ENCODE data around the gene OAF. TPM values are rescaled to one million over a fixed set of nuclear protein-coding genes. Genes with fewer than 3 reads are reported as not detected.

Gene OAF
- total RNA-seq, 1 donor from 2014 or later, result 6.6 TPM

DNA sequence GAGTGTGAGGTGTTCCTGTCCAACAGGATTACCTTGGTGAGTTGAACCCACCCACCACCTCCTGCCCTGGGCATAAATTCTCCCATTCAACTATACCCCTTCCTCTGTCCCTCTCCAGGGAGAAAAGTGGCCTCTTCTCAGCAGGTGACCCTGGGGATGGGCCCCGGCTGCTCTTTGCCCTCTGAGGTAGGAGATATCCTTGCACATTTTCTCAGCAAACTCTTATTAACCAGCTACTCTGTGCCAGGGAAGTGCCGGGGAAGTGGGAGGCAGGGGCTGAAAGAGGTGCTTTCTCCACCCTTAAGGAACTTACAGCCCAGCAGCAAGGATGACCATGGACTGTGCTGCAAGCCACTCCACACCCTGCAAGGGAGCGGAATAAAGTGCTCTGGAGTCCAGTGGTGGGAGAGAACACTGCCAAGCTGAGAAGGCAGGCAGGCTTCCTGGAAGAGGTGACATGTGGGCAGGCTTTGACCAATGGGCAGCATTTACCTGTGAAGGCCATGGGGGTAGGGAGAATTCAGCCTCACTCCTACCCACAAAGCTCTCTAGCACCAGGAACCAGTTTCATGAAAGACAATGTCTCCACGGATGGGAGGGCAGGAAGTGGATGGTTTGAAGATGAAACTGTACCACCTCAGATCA, 21.9 kb upstream of the OAF start:
- Mint-ChIP-seq H3K36me3 (ENCODE audit: insufficient read depth) (no peaks in the 10 kb centered on the region), H3K9me3 (ENCODE audit: low read depth) (no peaks in the 10 kb centered on the region), H3K27me3 (peaks cover 9% of the 10 kb centered on the region), H3K4me1 (ENCODE audit: low read depth) (peaks cover 33% of the 10 kb centered on the region), H3K4me3 (ENCODE audit: low read depth) (no peak overlapping the region), H3K27ac (no peak overlapping the region)
- TF ChIP-seq, protein P1, sequence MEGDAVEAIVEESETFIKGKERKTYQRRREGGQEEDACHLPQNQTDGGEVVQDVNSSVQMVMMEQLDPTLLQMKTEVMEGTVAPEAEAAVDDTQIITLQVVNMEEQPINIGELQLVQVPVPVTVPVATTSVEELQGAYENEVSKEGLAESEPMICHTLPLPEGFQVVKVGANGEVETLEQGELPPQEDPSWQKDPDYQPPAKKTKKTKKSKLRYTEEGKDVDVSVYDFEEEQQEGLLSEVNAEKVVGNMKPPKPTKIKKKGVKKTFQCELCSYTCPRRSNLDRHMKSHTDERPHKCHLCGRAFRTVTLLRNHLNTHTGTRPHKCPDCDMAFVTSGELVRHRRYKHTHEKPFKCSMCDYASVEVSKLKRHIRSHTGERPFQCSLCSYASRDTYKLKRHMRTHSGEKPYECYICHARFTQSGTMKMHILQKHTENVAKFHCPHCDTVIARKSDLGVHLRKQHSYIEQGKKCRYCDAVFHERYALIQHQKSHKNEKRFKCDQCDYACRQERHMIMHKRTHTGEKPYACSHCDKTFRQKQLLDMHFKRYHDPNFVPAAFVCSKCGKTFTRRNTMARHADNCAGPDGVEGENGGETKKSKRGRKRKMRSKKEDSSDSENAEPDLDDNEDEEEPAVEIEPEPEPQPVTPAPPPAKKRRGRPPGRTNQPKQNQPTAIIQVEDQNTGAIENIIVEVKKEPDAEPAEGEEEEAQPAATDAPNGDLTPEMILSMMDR (IDR thresholded peaks at IDR 0.05; ENCODE audit: unreplicated experiment), result no peak
- no peak for DNase-seq (ENCODE audit: low spot score, unreplicated experiment)

DNA sequence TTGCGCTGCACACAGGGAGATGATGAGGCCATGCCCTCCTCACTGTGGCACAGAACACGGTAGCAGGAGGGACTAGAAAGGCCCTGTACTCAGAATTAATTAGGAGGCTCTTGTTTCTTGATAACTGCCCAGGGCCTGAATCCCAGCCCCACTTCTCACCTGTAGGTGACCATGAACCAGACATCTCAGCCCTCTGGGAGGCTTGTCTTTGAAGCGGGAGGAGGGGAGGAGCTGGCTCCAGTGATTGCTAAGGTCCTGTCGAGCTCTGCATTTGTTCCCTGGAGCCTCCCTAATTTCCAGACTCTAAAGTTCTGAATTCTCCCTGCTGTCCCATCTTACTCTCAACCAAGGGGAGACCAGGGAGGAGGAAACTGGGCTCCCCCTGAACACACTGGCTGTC, 19.8 kb upstream of the OAF start:
- Mint-ChIP-seq H3K9me3 (ENCODE audit: low read depth) (no peaks in the 10 kb centered on the region), H3K27me3 (peaks cover 17% of the 10 kb centered on the region), H3K36me3 (ENCODE audit: insufficient read depth) (no peaks in the 10 kb centered on the region), H3K27ac (no peak overlapping the region), H3K4me1 (ENCODE audit: low read depth) (peaks cover 25% of the 10 kb centered on the region), H3K4me3 (ENCODE audit: low read depth) (no peak overlapping the region)
- no peak for DNase-seq (ENCODE audit: low spot score, unreplicated experiment)
- TF ChIP-seq, protein P1 (IDR thresholded peaks at IDR 0.05; ENCODE audit: unreplicated experiment), result no peak

DNA sequence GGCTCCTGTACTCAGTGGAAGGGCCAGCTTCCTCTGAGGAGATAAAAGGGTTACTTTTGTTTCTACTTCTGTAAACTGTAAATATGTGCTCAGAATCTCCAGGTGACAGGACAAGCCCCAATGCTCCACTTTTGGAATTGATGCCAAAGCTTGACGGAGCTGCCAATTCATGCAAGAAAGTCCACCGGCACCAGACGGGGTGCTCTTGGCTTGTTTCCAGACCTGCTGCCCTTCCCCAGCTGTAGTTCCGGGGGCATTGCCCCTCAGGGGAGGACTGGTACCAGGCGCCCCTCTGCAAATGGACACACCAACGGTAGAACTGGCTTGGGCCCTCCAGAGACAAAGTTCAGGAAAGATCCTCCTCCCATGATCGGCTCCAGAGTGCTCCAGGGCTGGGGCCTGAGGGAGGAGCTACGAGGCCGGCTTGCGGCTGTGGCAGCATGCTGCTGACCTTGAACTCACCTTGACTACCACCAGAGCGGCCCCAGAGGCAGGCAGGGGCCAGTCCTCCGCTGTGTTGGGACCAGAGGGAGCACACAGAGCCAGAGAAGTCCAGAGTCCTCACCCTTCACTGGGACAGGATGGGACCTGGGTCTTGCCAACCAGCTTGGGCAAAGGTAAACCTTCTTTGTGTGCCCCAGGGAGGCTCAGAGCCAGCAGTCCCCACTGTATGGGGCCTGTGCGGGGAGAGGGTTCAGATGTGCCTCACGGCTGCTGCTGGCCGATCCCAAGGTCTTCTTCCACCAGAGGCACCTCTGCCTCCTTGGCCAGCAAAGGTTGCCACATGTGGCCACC, 17.8 kb upstream of the OAF start:
- TF ChIP-seq, protein P1 (IDR thresholded peaks at IDR 0.05; ENCODE audit: unreplicated experiment), result no peak
- peaks cover 27% of the 10 kb centered on the region for H3K27me3 Mint-ChIP-seq
- no peak for DNase-seq (ENCODE audit: low spot score, unreplicated experiment)
- H3K4me1 Mint-ChIP-seq (ENCODE audit: low read depth), result peaks cover 10% of the 10 kb centered on the region
- no peak overlapping the region for H3K27ac Mint-ChIP-seq
- no peaks in the 10 kb centered on the region for H3K9me3 Mint-ChIP-seq (ENCODE audit: low read depth)
- no peaks in the 10 kb centered on the region for H3K36me3 Mint-ChIP-seq (ENCODE audit: insufficient read depth)
- no peak overlapping the region for H3K4me3 Mint-ChIP-seq (ENCODE audit: low read depth)

DNA sequence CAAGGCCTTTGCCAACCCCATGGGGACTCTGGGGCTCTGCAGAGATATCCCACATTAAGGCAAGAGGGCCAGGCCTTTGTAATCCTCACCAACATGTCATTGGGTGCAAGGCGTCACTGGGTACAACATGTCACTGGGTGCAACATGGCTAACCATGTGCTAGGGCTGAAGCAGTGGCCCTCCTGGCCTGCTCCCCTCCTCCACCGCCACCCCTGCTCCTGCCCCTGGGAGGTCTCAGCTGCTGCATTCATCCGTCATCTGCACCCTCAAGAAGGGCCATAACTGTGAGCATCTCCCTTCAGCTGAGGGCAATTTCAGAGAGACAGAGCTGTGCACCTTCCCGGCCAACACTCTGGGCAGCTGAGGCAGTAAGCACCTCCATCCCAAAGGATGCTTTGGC, 16.7 kb upstream of the OAF start:
- TF ChIP-seq, protein P1 (IDR thresholded peaks at IDR 0.05; ENCODE audit: unreplicated experiment), result no peak
- Mint-ChIP-seq H3K36me3 (ENCODE audit: insufficient read depth) (no peaks in the 10 kb centered on the region), H3K9me3 (ENCODE audit: low read depth) (no peaks in the 10 kb centered on the region), H3K4me1 (ENCODE audit: low read depth) (peaks cover 7% of the 10 kb centered on the region), H3K4me3 (ENCODE audit: low read depth) (no peak overlapping the region), H3K27me3 (peaks cover 31% of the 10 kb centered on the region), H3K27ac (no peak overlapping the region)
- DNase-seq (ENCODE audit: low spot score, unreplicated experiment), result no peak

DNA sequence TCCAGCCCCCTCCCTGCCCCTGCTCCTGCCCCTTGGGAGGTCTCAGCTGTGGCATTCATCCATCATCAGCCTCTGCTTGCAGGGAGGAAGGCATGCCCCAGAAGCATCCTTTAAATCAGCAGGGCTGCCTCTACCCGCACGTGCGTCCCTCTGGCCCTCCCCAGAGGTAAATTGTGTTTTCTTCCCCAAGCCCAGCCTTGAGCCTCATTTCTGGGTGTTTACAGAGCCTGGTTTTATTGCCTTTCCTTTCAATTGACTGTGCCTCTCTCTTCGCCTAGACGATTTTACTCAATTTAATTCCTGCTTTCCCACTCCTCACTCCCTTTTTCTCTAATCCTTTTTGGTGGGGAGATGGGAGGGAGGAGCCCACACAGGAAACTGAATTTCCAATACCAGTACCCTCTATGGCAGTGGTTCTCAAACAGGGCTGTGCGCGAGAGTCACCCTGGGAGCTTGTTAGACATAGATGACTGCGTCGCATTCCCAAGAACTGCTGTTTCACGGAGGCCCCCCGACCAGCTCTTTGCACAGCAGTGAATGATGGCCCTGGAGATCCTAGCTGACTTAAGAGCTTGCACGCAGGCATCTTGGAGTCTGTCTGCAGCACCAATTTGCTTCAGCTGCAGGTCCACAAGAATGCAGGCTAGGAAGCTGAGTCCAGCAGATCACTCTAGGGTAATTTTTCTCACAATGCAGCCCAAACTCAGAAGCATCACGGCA, 15.1 kb upstream of the OAF start:
- DNase-seq (ENCODE audit: low spot score, unreplicated experiment), result no peak
- H3K4me1 Mint-ChIP-seq (ENCODE audit: low read depth), result peaks cover 7% of the 10 kb centered on the region
- no peaks in the 10 kb centered on the region for H3K36me3 Mint-ChIP-seq (ENCODE audit: insufficient read depth)
- no peak overlapping the region for H3K4me3 Mint-ChIP-seq (ENCODE audit: low read depth)
- H3K27me3 Mint-ChIP-seq, result peaks cover 40% of the 10 kb centered on the region
- TF ChIP-seq, protein P1 (IDR thresholded peaks at IDR 0.05; ENCODE audit: unreplicated experiment), result no peak
- H3K27ac Mint-ChIP-seq, result no peak overlapping the region
- H3K9me3 Mint-ChIP-seq (ENCODE audit: low read depth), result no peaks in the 10 kb centered on the region
